HUES48 (cell line): Measurements from ENCODE around the gene VAV3.
"Not testable (repeated sequence)": the region's sequence is repeated elsewhere in the genome, so short reads cannot be mapped to it uniquely, and the experiment has no call there.

ENCODE experiments used
- H3K27ac ChIP-seq: one replicate; pipeline ENCODE4 v1.7.0; 2013; ENCODE audit warnings: low read depth, low read length, inconsistent platforms
- H3K27me3 ChIP-seq: 2 replicates; pipeline ENCODE4 v1.6.1; 2013; ENCODE audit warnings: mild to moderate bottlenecking, low read length; ENCODE audit not compliant: control insufficient read depth, insufficient read depth
- H3K36me3 ChIP-seq: 2 replicates; pipeline ENCODE4 v1.6.1; 2013; ENCODE audit warnings: low read length; ENCODE audit not compliant: control insufficient read depth, insufficient read depth
- H3K4me1 ChIP-seq: 2 replicates; pipeline ENCODE4 v1.6.1; 2013; ENCODE audit warnings: mild to moderate bottlenecking, low read length; ENCODE audit not compliant: control insufficient read depth, insufficient read depth
- H3K4me3 ChIP-seq: 2 replicates; pipeline ENCODE4 v1.5.1; 2013; ENCODE audit warnings: mild to moderate bottlenecking, low read depth, low read length
- H3K9ac ChIP-seq: 2 replicates; pipeline ENCODE4 v1.6.1; 2013; ENCODE audit warnings: mild to moderate bottlenecking, low read depth, low read length, moderate library complexity
- H3K9me3 ChIP-seq: 2 replicates; pipeline ENCODE4 v1.6.1; 2013; ENCODE audit warnings: low read length; ENCODE audit not compliant: control insufficient read depth, insufficient read depth

The VAV3 gene, protein sequence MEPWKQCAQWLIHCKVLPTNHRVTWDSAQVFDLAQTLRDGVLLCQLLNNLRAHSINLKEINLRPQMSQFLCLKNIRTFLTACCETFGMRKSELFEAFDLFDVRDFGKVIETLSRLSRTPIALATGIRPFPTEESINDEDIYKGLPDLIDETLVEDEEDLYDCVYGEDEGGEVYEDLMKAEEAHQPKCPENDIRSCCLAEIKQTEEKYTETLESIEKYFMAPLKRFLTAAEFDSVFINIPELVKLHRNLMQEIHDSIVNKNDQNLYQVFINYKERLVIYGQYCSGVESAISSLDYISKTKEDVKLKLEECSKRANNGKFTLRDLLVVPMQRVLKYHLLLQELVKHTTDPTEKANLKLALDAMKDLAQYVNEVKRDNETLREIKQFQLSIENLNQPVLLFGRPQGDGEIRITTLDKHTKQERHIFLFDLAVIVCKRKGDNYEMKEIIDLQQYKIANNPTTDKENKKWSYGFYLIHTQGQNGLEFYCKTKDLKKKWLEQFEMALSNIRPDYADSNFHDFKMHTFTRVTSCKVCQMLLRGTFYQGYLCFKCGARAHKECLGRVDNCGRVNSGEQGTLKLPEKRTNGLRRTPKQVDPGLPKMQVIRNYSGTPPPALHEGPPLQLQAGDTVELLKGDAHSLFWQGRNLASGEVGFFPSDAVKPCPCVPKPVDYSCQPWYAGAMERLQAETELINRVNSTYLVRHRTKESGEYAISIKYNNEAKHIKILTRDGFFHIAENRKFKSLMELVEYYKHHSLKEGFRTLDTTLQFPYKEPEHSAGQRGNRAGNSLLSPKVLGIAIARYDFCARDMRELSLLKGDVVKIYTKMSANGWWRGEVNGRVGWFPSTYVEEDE

DNA sequence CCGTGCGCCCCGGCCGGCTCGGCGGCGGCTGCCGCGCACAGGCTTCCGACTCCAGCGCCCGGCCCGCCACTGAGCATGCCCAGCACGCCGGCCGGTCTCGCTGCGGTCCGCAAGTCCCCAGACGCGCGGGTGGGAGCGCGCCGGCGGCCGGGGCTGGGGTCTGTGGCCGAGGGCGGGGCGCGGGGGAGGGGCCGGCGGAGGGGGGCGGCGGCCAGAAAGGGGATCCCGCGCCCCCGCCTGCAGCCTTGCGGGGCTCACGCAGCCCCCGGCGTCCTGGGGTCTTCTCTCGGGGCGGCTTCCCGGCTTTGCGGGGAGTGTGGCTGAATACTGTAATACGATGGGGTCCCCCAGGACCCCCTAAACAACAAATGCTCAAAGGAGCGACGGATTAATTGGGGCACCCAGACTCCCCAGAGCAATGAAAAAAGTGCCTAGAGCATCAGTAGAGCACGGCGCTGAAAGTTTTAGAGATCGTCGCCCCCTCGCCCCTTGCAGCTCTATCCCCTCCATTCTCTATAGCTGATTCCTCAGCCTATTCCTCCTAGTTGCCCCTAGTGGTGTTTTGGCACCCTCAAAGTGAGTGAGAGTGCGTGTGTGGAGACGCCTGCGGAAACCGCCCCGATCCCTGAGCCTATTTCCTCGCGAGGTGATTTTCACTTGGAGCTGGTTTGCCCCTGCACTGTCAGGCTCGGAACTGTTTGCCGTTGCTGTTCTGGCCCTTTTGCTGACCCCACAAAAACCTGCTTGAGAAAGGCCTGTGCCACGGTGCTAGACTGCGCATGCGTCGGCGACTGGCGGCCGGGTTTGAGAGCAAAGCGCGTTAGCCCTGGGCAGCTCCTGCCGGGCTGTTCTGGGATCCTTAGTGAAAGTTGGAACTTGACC, at the start of gene VAV3:
TSS of gene VAV3 (minus strand) at position 71 of the 882 bp plus-strand sequence. CDS start 311 bp downstream, outside the sequence.
- H3K36me3 ChIP-seq: no peaks in the 10 kb centered on the region
- no peaks in the 10 kb centered on the region for H3K9me3 ChIP-seq
- H3K27me3 ChIP-seq: peaks cover 26% of the 10 kb centered on the region
- peak within 1 kb of the TSS; percentile 65 for H3K9ac ChIP-seq
- peak within 1 kb of the TSS; percentile 46 for H3K27ac ChIP-seq
- peak within 1 kb of the TSS; percentile 80 for H3K4me3 ChIP-seq
- peaks cover 9% of the 10 kb centered on the region for H3K4me1 ChIP-seq

DNA sequence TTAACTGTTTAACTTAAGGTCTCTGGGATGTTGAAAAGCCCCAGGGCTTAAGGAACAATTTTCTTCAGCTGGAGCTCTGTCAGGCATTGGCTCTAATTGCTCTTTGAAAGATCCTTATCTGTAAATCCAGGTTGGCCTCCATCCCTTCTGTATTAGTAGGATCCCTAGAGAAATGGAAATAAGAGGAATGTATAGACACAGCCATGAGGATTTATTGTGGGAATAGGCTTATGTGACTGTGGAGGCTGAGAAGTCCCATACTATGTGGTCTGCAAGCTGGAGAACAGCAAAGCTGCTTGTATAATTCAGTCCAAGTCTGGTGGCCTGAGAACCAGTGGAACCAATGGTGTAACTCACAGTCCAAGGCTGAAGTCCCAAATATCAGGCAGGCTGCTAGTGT, 47.6 kb upstream of the VAV3 start:
- Histone ChIP-seq H3K4me3 (no peak overlapping the region), H3K4me1 (0 out of 2 replicates have a peak, but pooled peaks cover 3% of the 10 kb centered on the region), H3K9me3 (no peaks in the 10 kb centered on the region), H3K36me3 (no peaks in the 10 kb centered on the region), H3K27ac (no peak overlapping the region), H3K9ac (no peak overlapping the region), H3K27me3 (no peaks in the 10 kb centered on the region)

- Histone ChIP-seq H3K9ac (no peak overlapping the region), H3K4me1 (0 out of 2 replicates have a peak, but pooled peaks cover 3% of the 10 kb centered on the region), H3K4me3 (no peak overlapping the region), H3K9me3 (no peaks in the 10 kb centered on the region), H3K27ac (no peak overlapping the region), H3K36me3 (no peaks in the 10 kb centered on the region), H3K27me3 (no peaks in the 10 kb centered on the region)
Observed at GRCh38 chr1:108011295-108011694, 46.3 kb upstream of the VAV3 start.

GRCh38 chr1:108010581-108010980, 45.6 kb upstream of the VAV3 start:
- Histone ChIP-seq H3K27me3 (no peaks in the 10 kb centered on the region), H3K27ac (no peak overlapping the region)

DNA sequence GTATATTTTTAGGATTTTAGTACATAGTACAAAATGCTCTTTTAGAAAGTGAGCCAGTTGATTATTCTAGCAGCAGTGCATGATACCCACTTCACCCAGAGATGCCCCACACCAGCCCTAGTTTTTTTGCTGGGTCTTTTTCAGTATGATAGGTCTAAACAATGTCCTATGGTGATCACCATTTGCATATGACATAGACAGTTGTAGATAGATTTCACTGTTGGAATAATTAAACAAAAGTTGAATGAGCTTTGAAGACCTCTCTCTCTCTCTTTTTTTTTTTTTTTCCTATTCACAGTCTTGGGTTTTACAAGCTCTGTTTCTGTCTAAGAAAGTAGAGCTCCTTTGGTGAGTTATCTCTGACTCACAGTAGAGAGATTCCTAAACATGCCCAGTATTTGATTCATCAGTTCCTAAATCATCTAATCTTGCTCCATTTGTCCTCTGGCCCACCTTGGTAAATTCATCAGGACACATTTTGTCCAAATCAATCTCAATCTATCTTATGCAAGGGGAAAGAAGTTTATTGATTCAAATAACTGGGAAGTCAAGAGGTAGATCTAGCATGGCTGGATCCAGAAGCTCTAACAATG, 44.7 kb upstream of the VAV3 start:
- no peak overlapping the region for H3K9ac ChIP-seq

More at GRCh38 chr1:108010581-108010980, 45.6 kb upstream of the VAV3 start:
- H3K4me1 ChIP-seq: 0 out of 2 replicates have a peak, but pooled peaks cover 3% of the 10 kb centered on the region
- no peaks in the 10 kb centered on the region for H3K36me3 ChIP-seq
- H3K4me3 ChIP-seq: no peak overlapping the region
- no peak overlapping the region for H3K9ac ChIP-seq
- H3K9me3 ChIP-seq: no peaks in the 10 kb centered on the region

GRCh38 chr1:108007531-108007930, 42.6 kb upstream of the VAV3 start:
- Histone ChIP-seq H3K9ac (no peak overlapping the region), H3K27me3 (no peaks in the 10 kb centered on the region), H3K9me3 (no peaks in the 10 kb centered on the region), H3K36me3 (no peaks in the 10 kb centered on the region), H3K4me3 (no peak overlapping the region), H3K4me1 (0 out of 2 replicates have a peak, but pooled peaks cover 3% of the 10 kb centered on the region), H3K27ac (no peak overlapping the region)

More for the DNA sequence above, 44.7 kb upstream of the VAV3 start:
- Histone ChIP-seq H3K27me3 (no peaks in the 10 kb centered on the region), H3K4me3 (no peak overlapping the region), H3K4me1 (0 out of 2 replicates have a peak, but pooled peaks cover 3% of the 10 kb centered on the region), H3K9me3 (no peaks in the 10 kb centered on the region), H3K36me3 (no peaks in the 10 kb centered on the region), H3K27ac (no peak overlapping the region)

DNA sequence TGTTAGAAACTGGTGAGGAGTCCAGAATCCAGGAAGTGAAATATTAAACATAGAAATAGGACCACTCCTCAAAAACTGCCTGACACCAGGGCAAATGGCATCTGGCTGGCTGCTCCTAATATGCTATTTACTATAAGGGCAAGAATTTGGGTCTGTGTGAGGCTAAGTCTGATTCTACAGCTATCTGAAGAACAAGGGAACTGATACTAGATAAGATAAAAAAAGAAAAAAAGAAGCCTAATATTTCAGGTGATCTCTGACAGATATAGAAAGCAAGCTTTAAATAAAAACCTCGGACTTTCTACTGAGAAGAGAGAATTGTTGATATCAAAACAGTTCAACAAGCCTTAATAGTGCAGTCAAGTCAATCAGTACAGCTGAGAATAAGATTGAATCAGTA, 42.1 kb upstream of the VAV3 start:
- H3K4me1 ChIP-seq: 0 out of 2 replicates have a peak, but pooled peaks cover 3% of the 10 kb centered on the region
- no peaks in the 10 kb centered on the region for H3K36me3 ChIP-seq
- no peak overlapping the region for H3K27ac ChIP-seq
- no peak overlapping the region for H3K4me3 ChIP-seq
- no peaks in the 10 kb centered on the region for H3K9me3 ChIP-seq
- no peak overlapping the region for H3K9ac ChIP-seq
- no peaks in the 10 kb centered on the region for H3K27me3 ChIP-seq

DNA sequence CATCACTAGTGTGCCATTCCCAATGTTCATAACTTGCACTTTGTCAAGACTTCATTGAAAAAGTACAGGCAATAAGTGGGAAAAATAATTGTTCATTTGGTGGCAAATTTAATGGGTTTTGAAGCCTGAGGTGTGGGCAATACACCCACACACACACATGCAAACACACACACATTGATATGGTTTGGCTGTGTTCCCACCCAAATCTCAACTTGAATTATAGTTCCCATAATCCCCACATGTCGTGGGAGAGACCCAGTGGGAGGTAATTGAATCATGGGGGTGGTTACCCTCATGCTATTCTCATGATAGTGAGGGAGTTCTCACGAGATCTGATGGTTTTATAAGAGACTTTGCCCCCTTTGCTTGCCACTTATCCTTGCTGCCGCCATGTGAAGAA, 39.9 kb upstream of the VAV3 start:
- not testable (repeated sequence) for H3K4me3 ChIP-seq, H3K9ac ChIP-seq, H3K9me3 ChIP-seq, H3K27me3 ChIP-seq, H3K36me3 ChIP-seq, H3K27ac ChIP-seq, H3K4me1 ChIP-seq

DNA sequence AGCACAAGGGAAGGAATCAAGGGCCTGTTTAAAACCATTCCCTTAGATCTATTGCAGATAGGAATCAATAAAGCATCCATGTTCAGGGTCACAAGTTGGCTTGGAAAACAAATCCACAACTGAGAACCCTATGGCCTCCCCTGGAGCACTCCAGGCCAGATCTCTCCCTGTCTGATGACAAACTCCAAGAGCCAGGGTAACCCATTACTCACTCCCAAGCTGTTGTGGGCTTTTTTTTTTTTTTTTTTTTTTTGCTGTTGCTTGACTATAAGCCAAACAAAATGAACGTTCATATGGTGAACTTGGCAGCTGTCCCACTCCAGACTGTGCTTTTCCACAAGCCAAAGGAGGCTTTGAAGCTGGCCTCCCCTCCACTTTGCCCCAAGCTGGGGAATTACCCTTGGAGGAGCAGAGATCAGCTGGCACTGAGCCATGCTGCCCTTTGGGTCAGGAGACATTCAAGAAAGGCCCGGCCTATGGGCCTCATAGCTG, 35.7 kb upstream of the VAV3 start:
- no peaks in the 10 kb centered on the region for H3K36me3 ChIP-seq
- H3K9me3 ChIP-seq: no peaks in the 10 kb centered on the region
- no peak overlapping the region for H3K27ac ChIP-seq
- no peak overlapping the region for H3K4me3 ChIP-seq
- peaks cover 9% of the 10 kb centered on the region for H3K4me1 ChIP-seq
- no peaks in the 10 kb centered on the region for H3K27me3 ChIP-seq
- H3K9ac ChIP-seq: no peak overlapping the region

- H3K9me3 ChIP-seq: no peaks in the 10 kb centered on the region
- H3K4me3 ChIP-seq: no peak overlapping the region
- H3K27ac ChIP-seq: no peak overlapping the region
- H3K9ac ChIP-seq: no peak overlapping the region
- H3K27me3 ChIP-seq: no peaks in the 10 kb centered on the region
- no peaks in the 10 kb centered on the region for H3K36me3 ChIP-seq
- peaks cover 9% of the 10 kb centered on the region for H3K4me1 ChIP-seq
Observed at GRCh38 chr1:108000184-108000583, 35.2 kb upstream of the VAV3 start.
